SKM-1 treated with dmso at 0.1 percent for 144 hours (cell line): ENCODE measurements around the gene ATP2B2.

Source experiments
- DNase-seq: peaks from one replicate; lab custom pipeline; 2025; ENCODE audit not compliant: unreplicated experiment; lab: John Stamatoyannopoulos, UW

ATP2B2 gene

DNA sequence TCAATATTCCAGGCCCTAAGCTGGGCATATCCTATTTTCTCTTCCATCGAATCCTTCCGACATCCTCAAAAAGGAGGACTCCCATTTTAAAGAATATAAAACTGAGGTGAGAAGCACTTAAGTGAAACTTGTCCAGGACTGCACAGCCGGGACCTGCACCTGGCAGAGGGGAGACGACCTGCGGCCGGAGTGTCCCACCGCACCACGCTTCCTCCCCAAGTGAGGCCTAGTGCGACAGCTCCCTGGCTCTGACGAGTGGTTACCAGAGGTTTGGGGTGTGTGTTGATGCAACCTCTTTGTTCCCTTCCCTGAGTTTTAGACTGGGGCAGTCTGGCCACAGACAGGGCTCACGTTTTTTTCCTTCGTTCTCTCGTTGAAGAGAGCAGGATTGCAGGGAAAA is 24.9 kb upstream of the ATP2B2 start:
- DNase-seq: no peak

- no peak for DNase-seq
Observed at GRCh38 chr3:10529809-10530208, 24.4 kb upstream of the ATP2B2 start.

DNA sequence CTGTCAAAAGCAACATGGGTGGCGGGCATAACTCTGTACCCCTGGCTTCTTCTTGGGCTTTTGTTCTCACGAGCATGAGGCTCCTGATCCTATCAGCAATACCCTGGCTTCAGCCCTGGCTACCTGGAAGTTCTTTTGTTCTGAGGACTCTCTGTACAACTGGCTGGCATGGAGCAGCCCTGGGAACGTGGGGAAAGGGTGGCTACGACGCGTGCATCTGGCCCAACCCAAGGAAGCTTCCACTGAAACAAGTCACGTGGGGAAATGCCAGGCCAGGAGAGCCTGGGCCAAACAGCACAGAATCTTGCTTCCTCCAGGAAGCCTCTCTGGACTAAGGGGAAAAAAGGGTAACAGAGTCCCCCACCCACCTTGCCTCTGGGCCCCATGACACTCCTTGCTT is 22.7 kb upstream of the ATP2B2 start:
- DNase-seq: no peak

DNA sequence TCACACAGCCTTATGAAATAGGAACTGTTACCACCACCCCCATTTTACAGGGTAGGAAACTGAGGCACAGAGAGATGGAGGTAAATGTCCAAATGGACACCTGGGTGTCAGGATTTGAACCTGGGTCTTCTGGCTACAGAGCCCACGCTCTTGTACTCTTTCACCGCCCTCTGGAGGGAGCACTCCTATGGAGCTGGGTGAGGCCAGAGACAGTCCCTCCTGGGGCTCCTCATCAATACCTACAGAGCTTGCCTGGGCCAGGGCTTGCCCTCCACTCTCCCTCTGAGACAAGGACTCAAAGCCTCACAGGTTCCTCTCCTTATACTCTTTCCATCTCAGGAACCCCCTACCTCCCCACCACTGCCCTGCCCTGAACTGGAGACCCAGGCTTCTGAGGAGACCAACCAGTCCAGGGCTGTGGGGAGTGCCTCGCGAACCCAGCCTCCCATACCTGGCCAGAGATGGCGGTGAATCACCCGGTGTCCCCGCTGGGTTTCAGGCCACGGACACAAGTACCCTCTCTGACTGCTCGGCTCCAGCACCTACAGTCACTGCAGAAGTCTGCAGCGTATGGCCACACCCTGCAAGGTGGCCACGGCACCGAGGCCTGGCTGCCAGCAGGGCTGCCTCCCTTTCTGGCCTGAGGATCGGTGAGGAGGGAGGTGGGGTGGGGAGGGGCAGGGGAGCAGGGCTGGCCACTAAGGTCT is 22.1 kb upstream of the ATP2B2 start:
- no peak for DNase-seq

DNA sequence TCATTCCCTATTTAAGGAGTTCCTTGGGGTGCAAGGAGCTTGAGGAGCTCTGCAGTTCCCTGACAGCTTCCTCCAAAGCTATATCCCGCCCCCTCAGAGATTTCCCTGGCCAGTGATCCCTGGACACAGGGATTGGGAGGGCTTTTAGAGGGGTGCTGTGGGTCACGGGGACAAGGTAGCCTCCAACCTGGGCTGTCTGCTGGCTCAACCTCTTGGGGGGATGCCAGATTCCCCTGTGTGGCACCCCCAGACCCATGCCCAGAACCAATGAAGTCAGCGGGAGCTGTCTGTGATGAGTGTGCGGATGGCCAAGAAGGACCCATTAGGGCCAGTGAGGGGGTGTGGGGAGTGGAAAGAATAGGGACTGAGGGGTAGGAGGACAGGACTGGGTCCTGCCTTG is 21.0 kb upstream of the ATP2B2 start:
- no peak for DNase-seq

- no peak for DNase-seq
Observed at GRCh38 chr3:10524799-10525301, 19.5 kb upstream of the ATP2B2 start.

GRCh38 chr3:10524270-10524669 is 18.9 kb upstream of the ATP2B2 start:
- DNase-seq: no peak

DNA sequence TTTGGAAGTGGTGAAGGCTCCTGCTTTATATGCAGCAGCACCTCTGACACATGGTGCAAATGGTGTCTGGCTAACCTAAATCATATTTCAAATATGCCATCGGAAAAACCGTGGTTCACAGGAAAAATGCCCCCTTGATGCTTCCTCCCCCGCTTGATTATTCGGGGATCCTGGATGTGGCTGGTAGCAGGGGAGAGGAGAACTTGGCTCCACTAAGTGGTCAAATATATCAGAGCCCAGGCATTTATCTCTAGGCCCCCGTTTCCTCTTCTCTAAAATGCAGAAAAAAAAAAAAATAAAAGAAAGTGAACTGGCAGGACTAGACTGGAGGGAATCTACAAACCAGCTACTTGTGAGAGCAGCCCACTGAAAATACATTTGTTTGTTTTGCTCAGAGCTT is 18.2 kb upstream of the ATP2B2 start:
- DNase-seq: no peak

- no peak for DNase-seq
Observed at GRCh38 chr3:10522646-10523303, 17.4 kb upstream of the ATP2B2 start.

- DNase-seq: no peak
Observed at GRCh38 chr3:10521772-10522441, 16.5 kb upstream of the ATP2B2 start.

- no peak for DNase-seq
Observed at GRCh38 chr3:10520072-10520471, 14.7 kb upstream of the ATP2B2 start.

GRCh38 chr3:10519236-10519635 is 13.8 kb upstream of the ATP2B2 start:
- DNase-seq: no peak

- no peak for DNase-seq
Observed at GRCh38 chr3:10518506-10519150, 13.2 kb upstream of the ATP2B2 start.

GRCh38 chr3:10517627-10518026 is 12.2 kb upstream of the ATP2B2 start:
- no peak for DNase-seq

DNA sequence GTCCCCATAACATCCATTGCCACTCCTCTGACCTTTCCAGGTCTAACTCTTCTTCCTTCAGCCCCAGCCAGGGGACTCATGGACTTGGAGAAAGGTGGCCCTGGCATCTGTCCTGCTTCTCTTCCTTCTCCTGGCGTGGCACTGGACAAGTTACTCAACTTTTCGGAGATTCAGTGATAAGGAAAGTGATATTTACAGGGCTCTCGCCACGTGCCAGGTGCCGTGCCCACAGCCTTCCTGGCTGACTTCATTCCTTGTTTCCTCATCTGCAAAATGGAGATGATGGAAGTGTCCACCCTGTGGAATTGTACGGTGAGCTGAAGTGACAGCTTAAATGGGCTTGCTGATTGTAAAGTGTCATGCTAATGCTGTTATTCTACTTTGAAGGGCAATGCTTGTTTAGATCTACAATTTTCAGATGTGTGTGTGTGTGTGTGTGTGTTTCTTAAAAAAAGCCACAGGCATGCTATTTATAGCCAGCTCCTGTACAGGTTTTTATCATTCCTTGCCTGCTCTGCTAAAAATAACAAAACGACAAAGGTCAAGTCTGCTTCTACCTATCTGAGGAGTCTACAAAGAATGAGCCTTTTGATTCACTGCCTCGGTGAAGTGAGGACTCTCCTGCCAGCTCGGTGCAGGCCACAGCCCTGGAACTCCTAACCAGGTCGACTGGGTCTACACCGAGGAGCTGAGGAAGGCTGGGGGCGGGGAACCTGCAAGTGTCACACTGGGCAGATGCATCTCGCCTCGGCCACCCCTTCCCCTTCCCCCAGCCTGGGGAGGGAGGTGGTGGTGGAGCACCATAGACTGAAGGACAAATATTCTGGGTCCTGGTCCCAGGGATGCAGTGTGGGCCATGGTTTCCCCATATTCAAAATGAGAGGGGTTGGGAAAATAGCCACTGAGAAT is 11.4 kb upstream of the ATP2B2 start:
- no peak for DNase-seq

DNA sequence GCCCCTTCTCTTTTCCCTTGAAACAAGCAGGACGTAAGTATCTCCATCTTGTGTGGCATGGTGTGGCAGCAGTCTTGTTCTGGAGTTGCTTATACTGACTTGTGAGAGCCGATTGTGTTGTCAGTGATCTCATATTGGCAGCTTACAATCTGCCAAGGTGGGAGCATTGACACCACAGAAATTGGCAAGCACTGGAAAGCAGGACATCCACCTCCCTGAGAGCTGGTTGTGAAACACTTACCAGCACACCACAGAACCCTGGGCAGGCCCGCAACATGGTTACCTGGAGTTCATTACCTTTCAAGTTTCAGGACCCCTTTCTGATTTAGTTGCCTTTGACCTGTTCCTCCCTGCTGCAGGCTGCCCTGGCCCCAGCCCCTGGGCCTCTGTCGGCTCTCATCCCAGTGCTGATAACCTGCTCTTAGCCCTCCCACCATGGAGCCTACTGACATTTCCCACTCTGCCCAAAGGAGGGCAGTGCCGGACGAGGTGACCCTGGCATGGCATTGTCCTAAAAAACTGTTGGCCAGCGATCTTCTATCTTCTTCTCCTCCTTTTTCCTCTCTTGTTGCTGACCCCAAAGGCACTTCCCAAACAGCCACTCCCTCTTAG is 10.6 kb upstream of the ATP2B2 start:
- no peak for DNase-seq

DNA sequence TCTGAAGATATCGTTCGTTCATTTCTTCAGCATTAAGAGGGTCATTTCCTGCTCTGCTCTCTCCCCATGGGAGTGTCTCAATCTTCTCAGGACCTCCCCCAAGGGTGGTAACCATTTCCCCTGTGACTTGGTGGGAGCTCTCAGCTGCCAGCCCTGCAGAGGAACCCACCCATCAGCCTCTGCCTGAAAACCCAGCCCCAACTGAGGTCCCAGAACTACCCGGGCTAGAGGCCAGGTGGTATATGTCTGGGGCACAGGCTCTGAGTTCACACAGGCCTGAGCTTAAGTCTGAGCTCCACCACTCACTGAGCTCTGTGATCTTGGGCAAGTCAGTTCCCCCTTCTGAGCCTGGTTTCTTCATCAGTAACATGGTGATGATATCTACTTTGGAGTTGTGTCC is 10.0 kb upstream of the ATP2B2 start:
- DNase-seq: no peak

DNA sequence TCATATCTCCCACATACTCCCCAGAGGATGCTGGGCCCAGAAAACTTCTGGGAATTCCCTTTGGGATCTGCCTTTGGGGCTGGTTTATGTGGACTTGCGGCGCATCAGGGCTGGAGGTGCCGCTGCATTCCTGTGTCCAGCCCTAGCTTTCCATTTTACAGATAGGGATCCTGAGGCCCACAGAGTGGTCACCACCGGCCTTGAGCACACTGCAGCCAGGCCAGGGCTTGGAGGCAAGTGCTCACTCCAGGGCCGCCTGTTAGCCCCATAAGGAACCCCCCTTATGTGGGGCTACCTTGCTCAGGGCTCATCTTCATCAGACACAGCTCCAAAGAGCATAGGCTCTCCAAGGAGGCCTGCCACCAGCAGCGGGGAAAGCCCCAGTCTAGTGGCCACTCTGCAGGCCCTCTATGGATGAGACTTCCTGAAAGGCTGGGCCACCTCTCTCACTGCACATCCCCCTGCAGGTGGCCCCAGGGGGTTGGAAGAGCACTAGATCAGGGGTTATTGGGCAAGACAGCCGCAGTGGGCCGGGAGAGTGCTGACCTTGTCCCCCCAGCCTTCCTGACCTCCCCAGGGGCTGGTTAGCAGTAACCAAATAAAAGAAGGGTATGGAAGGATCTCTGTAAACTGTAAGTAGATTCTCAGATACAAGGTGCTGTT is 9.2 kb upstream of the ATP2B2 start:
- DNase-seq: no peak

DNA sequence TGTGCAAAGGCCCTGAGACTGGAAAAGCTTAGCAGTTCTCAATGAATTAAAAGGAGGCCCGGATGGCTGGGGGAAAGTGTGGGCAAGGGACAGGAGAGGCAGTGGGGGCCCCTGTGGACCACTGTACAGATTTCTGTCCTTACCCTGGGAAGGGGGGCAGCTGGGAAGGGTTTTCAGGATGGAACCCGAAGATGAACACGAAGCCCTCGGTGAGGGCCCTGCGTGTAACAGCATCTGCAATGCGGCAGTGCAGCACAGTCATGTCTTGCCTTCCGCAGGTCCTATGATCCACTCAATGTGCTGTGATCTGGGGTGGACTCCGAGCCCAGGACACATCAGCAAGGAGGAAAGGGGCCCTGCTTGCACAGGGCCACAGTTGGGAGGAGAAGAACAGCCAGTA is 7.9 kb upstream of the ATP2B2 start:
- no peak for DNase-seq

DNA sequence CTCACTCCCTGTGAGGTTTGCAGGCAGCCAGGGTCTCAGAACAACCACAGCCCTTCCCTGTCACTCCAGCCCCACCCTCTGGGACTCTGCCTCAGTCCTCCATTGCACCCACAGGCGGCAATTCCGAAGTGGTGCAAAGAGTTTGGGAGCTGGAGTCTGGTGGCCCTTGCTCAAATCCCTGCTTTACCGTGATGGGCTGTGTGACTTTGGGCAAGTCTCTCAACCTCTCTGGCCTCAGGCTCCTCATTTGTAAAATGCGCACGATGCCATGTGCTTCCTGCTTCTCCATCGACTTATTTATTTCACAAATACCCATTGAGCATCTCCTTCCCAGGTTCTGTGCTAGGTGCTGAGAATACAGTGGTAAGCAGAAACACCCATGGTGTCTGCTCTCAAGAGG is 7.3 kb upstream of the ATP2B2 start:
- no peak for DNase-seq
